ENCODE data around the gene CHIT1.

DNA sequence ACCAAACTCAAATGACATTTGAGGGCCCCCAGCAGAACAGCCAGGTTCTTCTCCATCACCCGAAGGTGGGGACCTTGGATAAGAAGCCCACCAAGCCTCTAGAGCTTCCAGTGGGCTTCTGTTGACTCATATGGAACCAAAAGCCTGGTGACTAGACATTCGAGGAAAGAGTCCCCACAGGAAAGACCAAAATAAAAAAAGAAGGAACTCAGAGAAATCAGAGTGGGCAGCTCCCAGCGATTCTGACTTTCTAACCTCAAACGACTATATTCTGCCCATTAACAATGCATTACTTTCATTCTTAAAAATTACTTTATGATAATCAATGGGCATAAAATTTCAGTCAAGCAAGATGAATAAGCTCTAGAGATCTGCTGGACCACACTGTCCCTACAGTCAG is 9.6 kb upstream of the CHIT1 start:
- TF ChIP-seq, protein P1, sequence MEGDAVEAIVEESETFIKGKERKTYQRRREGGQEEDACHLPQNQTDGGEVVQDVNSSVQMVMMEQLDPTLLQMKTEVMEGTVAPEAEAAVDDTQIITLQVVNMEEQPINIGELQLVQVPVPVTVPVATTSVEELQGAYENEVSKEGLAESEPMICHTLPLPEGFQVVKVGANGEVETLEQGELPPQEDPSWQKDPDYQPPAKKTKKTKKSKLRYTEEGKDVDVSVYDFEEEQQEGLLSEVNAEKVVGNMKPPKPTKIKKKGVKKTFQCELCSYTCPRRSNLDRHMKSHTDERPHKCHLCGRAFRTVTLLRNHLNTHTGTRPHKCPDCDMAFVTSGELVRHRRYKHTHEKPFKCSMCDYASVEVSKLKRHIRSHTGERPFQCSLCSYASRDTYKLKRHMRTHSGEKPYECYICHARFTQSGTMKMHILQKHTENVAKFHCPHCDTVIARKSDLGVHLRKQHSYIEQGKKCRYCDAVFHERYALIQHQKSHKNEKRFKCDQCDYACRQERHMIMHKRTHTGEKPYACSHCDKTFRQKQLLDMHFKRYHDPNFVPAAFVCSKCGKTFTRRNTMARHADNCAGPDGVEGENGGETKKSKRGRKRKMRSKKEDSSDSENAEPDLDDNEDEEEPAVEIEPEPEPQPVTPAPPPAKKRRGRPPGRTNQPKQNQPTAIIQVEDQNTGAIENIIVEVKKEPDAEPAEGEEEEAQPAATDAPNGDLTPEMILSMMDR (IDR thresholded peaks at IDR 0.05; ENCODE audit: control extremely low read depth in 1 of 3, insufficient read depth in 1 of 3, low read depth in 1 of 3, low read length in 3 of 3): no peak
- TF ChIP-seq CBX5 (IDR thresholded peaks at IDR 0.05; ENCODE audit: low read depth, low read length): no peak
- TF ChIP-seq SP1 (IDR thresholded peaks at IDR 0.05; ENCODE audit: low read depth, low read length): no peak
- no peak for TF ChIP-seq RAD21 (IDR thresholded peaks at IDR 0.05 in 1 of 2, conservative IDR thresholded peaks at IDR 0.05 in 1 of 2; ENCODE audit: low read depth in 2 of 2, low read length in 2 of 2)
- TF ChIP-seq CREB1 (IDR thresholded peaks at IDR 0.05): no peak
- TF ChIP-seq SP4 (IDR thresholded peaks at IDR 0.05; ENCODE audit: low read length): no peak
- TF ChIP-seq CHD2 (IDR thresholded peaks at IDR 0.05; ENCODE audit: low read length): no peak
- no peak for TF ChIP-seq POLR2A (IDR thresholded peaks at IDR 0.05; ENCODE audit: control extremely low read depth in 1 of 2, low read depth in 2 of 2, low read length in 2 of 2)
- no peak for TF ChIP-seq TAF1 (IDR thresholded peaks at IDR 0.05; ENCODE audit: low read depth, low read length)
- no peak for TF ChIP-seq KDM1A (IDR thresholded peaks at IDR 0.05; ENCODE audit: borderline replicate concordance, low read length)

All from H1 (cell line).